ENCODE measurements around the gene TMSB15C.

DNA sequence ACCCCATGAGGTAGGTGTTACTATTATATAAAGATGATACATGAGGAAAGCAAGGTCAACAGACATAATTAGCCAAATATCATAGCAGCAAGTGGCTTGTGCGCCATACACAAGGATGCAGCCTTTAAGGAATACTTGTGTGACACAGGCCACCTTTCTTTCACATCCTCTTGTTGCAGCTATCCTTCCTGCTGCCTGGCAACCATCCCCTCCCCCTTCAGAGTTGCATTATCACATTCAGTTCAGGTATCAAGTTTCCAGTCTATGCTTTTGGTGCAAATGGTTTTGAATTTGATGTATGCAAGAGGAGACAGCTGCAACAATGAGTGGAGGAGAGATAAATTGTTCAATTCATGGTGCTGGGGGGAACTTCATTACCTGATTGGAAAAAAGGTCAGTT, 42.7 kb upstream of the TMSB15C start:
- TF ChIP-seq, protein P1, sequence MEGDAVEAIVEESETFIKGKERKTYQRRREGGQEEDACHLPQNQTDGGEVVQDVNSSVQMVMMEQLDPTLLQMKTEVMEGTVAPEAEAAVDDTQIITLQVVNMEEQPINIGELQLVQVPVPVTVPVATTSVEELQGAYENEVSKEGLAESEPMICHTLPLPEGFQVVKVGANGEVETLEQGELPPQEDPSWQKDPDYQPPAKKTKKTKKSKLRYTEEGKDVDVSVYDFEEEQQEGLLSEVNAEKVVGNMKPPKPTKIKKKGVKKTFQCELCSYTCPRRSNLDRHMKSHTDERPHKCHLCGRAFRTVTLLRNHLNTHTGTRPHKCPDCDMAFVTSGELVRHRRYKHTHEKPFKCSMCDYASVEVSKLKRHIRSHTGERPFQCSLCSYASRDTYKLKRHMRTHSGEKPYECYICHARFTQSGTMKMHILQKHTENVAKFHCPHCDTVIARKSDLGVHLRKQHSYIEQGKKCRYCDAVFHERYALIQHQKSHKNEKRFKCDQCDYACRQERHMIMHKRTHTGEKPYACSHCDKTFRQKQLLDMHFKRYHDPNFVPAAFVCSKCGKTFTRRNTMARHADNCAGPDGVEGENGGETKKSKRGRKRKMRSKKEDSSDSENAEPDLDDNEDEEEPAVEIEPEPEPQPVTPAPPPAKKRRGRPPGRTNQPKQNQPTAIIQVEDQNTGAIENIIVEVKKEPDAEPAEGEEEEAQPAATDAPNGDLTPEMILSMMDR (IDR thresholded peaks at IDR 0.05) = no peak
- TF ChIP-seq POLR2A (IDR thresholded peaks at IDR 0.05) (no peak), EP300 (IDR thresholded peaks at IDR 0.05) (no peak)
